Esophagus muscularis mucosa (tissue), 4 donors: Measurements from ENCODE around the gene CSDE1. TPM values are rescaled to one million over a fixed set of nuclear protein-coding genes. Genes with fewer than 3 reads are reported as not detected.

Source experiments
- DNase-seq: peaks from one replicate; pipeline ENCODE4 v3.0.0-alpha.2; 2017; ENCODE audit errors: extremely low spot score
- H3K27ac ChIP-seq, 4 donors: fragments of 200-600 bp; sonication (generic); replicated peaks in 1 of 4; 1 replicate in 3 of 4; 2 replicates in 1 of 4; pipeline ENCODE4 v1.5.1; 2016 to 2019; ENCODE audit warnings: mild to moderate bottlenecking in 1 of 4
- H3K27me3 ChIP-seq, 4 donors: fragments of 200-600 bp; sonication (generic); one replicate each; pipeline versions ENCODE4 v1.5.1 to v1.6.0; 2016 to 2019
- H3K36me3 ChIP-seq, 4 donors: fragments of 200-600 bp; sonication (generic); one replicate each; pipeline ENCODE4 v1.5.1; 2016 to 2019
- H3K4me1 ChIP-seq, 4 donors: fragments of 200-600 bp; sonication (generic); one replicate each; pipeline ENCODE4 v1.5.1; 2016 to 2019
- H3K4me3 ChIP-seq, 4 donors: fragments of 200-600 bp; sonication (generic); 1 replicate in 2 of 4; 2 replicates in 2 of 4; pipeline ENCODE4 v1.5.1; 2016 to 2019; ENCODE audit warnings: mild to moderate bottlenecking in 4 of 4, moderate library complexity in 1 of 4
- H3K9me3 ChIP-seq, 4 donors: fragments of 200-600 bp; sonication (generic); 1 replicate in 3 of 4; 2 replicates in 1 of 4; pipeline ENCODE4 v1.5.1; 2016 to 2019
- EP300 ChIP-seq: sonication (generic); formaldehyde crosslinking; IDR thresholded peaks from one replicate; pipeline ENCODE4 v1.6.1; 2017; ENCODE audit warnings: antibody characterized with exemption
- POLR2A ChIP-seq: fragments of 450-650 bp; IDR thresholded peaks from one replicate; pipeline ENCODE4 v1.6.1; 2017; ENCODE audit warnings: antibody characterized with exemption, moderate library complexity, mild to moderate bottlenecking, low read depth
- POLR2AphosphoS5 ChIP-seq, 2 donors: sonication (generic); formaldehyde crosslinking; IDR thresholded peaks; one replicate each; pipeline ENCODE4 v1.6.1; 2017; ENCODE audit warnings: antibody characterized with exemption in 2 of 2
- WGBS: methylation state at CpG from one replicate; pipeline ENCODE4 v1.1.5; 2018; 5-methylcytosine and 5-hydroxymethylcytosine counted together
- intact Hi-C: fragments of 100-400 bp; cut with DNase I; formaldehyde crosslinking; loops from one replicate; pipeline ENCODE4 v1.15.1; 2023
- total RNA-seq, 4 donors: library from RNA; depleted of rRNA; stranded (reverse); fragments of >200 nt; gene quantifications; one replicate each; pipeline versions ENCODE4 v1.1.0 to v1.2.1, GENCODE V29; 2016
- TF ChIP-seq, protein P1 (sequence below), 3 experiments: fragments of 200-600 bp in 2 of 3; fragments of 450-650 bp in 1 of 3; sonication (generic) in 2 of 3; IDR thresholded peaks; one replicate each; pipeline ENCODE4 v1.5.1; 2017 to 2019; ENCODE audit warnings: antibody characterized with exemption in 3 of 3, mild to moderate bottlenecking in 2 of 3, moderate library complexity in 1 of 3

Gene CSDE1
- total RNA-seq, 4 donors from 2014 or later, result 614 to 1,394 (median 877) TPM

GRCh38 chr1:114770989-114771388 is 13.2 kb upstream of the CSDE1 start:
- Histone ChIP-seq H3K9me3 (no peaks in the 10 kb centered on the region), H3K27ac (no peak overlapping the region), H3K4me3 (no peak overlapping the region), H3K36me3 (peaks cover 10 to 78% (median 58%) of the 10 kb centered on the region in 4 donors), H3K27me3 (no peaks in the 10 kb centered on the region), H3K4me1 (no peaks in the 10 kb centered on the region)
- no peak for DNase-seq
- intact Hi-C loops, result no loop called here
- TF ChIP-seq POLR2AphosphoS5 (IDR thresholded peaks at IDR 0.05), result no peak
- no peak for TF ChIP-seq POLR2A
- TF ChIP-seq, protein P1, sequence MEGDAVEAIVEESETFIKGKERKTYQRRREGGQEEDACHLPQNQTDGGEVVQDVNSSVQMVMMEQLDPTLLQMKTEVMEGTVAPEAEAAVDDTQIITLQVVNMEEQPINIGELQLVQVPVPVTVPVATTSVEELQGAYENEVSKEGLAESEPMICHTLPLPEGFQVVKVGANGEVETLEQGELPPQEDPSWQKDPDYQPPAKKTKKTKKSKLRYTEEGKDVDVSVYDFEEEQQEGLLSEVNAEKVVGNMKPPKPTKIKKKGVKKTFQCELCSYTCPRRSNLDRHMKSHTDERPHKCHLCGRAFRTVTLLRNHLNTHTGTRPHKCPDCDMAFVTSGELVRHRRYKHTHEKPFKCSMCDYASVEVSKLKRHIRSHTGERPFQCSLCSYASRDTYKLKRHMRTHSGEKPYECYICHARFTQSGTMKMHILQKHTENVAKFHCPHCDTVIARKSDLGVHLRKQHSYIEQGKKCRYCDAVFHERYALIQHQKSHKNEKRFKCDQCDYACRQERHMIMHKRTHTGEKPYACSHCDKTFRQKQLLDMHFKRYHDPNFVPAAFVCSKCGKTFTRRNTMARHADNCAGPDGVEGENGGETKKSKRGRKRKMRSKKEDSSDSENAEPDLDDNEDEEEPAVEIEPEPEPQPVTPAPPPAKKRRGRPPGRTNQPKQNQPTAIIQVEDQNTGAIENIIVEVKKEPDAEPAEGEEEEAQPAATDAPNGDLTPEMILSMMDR (IDR thresholded peaks at IDR 0.05), result no peak
- TF ChIP-seq EP300, result no peak
- WGBS, result 100% methylated on average over 1 of the region's 1 CpG

DNA sequence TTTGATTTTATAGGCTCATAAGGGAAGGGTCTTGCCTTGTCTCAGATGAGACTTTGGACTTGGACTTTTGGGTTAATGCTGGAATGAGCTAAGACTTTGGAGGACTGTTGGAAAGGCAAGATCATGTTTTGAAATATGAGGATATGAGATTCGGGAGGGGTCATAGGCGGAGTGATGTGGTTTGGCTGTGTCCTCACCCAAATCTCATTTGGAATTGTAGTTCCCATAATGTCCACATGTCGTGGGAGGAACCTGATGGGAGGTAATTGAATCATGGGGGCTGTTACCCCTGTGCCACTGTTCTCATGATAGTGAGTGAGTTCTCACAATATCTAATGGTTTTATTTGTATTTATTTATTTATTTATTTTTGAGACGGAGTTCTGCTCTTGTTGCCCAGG is 6.9 kb upstream of the CSDE1 start:
- Histone ChIP-seq H3K4me1 (no peaks in the 10 kb centered on the region), H3K27ac (no peak overlapping the region), H3K27me3 (no peaks in the 10 kb centered on the region), H3K4me3 (no peak overlapping the region), H3K9me3 (no peaks in the 10 kb centered on the region), H3K36me3 (peaks cover 1 to 16% (median 8%) of the 10 kb centered on the region in 4 donors)
- no peak for DNase-seq
- 91% methylated on average over 4 of the region's 4 CpGs for WGBS
- TF ChIP-seq EP300 (no peak), POLR2AphosphoS5 (IDR thresholded peaks at IDR 0.05) (no peak), POLR2A (no peak)
- TF ChIP-seq, protein P1 (IDR thresholded peaks at IDR 0.05), result no peak
- intact Hi-C loops, result no loop called here

GRCh38 chr1:114758256-114758832 is 560 bp upstream of the CSDE1 start:
- TF ChIP-seq EP300 (no peak), POLR2AphosphoS5 (IDR thresholded peaks at IDR 0.05) (no peak), POLR2A (no peak)
- TF ChIP-seq, protein P1 (IDR thresholded peaks at IDR 0.05), result no peak
- intact Hi-C loops, result loop anchor here (5.0 kb wide), 2 partner anchors 41 to 176 kb away; partner anchors contain the start of genes BCAS2 and NRAS
- H3K4me3 ChIP-seq, result peak overlapping the region; percentile 75 to 96 (median 91)
- H3K27me3 ChIP-seq, result no peaks in the 10 kb centered on the region
- H3K4me1 ChIP-seq, result peaks cover 37 to 43% (median 42%) of the 10 kb centered on the region in 4 donors
- no peaks in the 10 kb centered on the region for H3K36me3 ChIP-seq
- no peaks in the 10 kb centered on the region for H3K9me3 ChIP-seq
- H3K27ac ChIP-seq, result peak overlapping the region; percentile 97 to 99 (median 99)
- no peak for DNase-seq
- WGBS, result 30% methylated on average over 6 of the region's 6 CpGs

DNA sequence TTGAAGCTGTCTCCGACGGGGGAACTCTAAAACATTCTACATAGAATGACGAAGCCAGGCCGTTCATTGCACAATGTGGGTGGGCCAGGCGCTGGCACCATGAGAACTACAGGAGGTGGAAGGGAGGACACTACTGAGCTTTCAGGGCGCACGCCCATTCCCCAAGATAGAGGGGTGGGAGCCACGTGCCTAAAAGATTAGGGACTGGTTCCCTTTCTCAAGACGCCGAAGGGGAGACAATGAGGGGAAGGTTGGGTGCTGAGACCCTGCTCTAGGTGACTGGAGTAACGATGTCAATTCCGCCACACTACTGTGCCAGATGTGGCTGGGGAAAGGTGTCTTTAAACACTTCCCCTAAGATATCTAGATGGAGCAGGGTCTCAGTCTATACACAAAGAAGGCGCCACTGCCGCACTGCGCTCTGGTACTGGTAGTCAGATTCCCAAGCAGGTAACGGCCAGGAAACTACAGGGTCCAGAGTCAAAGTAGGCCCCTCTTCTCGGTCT is 782 bp downstream of the CSDE1 start:
- intact Hi-C loops, result loop anchor here (5.0 kb wide), 2 partner anchors 40 to 175 kb away; partner anchors contain the start of genes BCAS2 and NRAS
- DNase-seq, result no peak
- peaks cover 50 to 57% (median 55%) of the 10 kb centered on the region in 4 donors for H3K4me1 ChIP-seq
- WGBS, result 1% methylated on average over 17 of the region's 17 CpGs
- H3K36me3 ChIP-seq, result no peaks in the 10 kb centered on the region
- H3K9me3 ChIP-seq, result no peaks in the 10 kb centered on the region
- H3K4me3 ChIP-seq, result peak overlapping the region; percentile 75 to 96 (median 91)
- TF ChIP-seq, protein P1 (IDR thresholded peaks at IDR 0.05), result no peak
- TF ChIP-seq POLR2A (no peak), POLR2AphosphoS5 (IDR thresholded peaks at IDR 0.05) (no peak), EP300 (no peak)
- H3K27ac ChIP-seq, result peak overlapping the region; percentile 97 to 99 (median 99)
- H3K27me3 ChIP-seq, result no peaks in the 10 kb centered on the region
